GM21717 (cell line): ENCODE results near the gene CDC42.
"Not testable (repeated sequence)": the region's sequence is repeated elsewhere in the genome, so short reads cannot be mapped to it uniquely, and the experiment has no call there.

Source experiments
- ATAC-seq: cut with Tn5 transposase; IDR thresholded peaks from one replicate; pipeline ENCODE4 v1.9.1; 2021; ENCODE audit warnings: mild to moderate bottlenecking, moderate library complexity; ENCODE audit not compliant: unreplicated experiment

CDC42 gene

DNA sequence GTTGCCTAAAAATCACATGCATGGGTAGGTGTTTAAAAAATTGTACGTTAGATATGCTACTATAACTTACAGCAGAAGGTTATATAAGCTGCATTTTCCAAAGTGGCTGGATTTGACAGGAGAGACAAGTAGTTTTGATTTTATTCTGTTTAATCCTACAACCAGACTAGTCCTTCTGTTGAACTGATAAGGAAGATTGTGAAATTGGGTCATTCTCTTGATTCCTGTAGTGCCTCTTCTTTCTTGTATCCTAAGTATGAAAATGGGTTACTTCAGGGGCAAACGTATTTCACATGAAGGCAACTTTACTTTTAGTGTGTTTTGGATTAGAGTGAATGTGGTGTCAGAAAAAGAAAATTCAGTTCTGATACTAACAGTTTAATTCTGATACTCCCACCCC lies 19.0 kb downstream of the CDC42 start:
- no peak for ATAC-seq

GRCh38 chr1:22074803-22075202 lies 22.3 kb downstream of the CDC42 start:
- ATAC-seq = no peak

DNA sequence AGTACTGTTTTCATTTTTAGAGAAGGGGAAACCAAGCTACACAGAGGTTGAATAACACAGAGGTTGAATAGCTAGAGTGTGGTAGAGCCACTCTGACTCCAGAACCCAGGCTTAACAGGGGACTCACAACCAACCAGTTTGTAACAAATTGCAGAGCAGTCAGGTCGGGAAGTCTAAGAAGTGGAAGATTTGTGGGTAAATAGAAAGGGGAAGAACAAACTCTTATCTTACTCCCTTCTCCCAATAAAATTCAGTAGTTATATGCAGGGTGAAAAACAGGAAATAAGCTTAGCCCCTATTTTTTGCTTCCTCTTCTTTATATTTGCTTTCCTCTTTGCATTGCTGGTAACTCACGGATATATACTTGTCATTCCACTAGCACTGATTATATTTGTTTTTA lies 23.2 kb downstream of the CDC42 start:
- ATAC-seq = no peak

GRCh38 chr1:22076346-22076745 lies 23.8 kb downstream of the CDC42 start:
- no peak for ATAC-seq

GRCh38 chr1:22077728-22078127 lies 25.2 kb downstream of the CDC42 start:
- no peak for ATAC-seq

GRCh38 chr1:22078133-22078532 lies 25.6 kb downstream of the CDC42 start:
- ATAC-seq = no peak

DNA sequence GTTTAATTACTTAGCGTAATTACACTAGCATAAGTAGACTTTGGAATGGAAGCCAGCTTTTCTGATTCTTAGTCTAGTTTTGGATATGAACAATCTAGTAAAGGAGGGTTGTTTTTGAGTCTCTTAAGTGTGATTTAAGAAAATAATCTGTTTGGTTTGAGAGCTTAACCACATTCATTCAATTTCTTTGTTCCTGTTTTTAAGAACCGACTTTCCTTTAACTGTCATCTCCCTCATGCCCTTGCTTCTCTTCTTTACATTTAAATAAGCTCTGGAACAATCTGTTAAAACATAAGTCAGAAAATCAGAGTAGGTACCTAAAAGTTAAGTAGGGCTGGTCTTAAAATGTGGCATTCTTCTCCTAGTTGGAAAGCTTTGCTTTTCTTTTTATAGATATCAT lies 27.7 kb downstream of the CDC42 start:
- no peak for ATAC-seq

DNA sequence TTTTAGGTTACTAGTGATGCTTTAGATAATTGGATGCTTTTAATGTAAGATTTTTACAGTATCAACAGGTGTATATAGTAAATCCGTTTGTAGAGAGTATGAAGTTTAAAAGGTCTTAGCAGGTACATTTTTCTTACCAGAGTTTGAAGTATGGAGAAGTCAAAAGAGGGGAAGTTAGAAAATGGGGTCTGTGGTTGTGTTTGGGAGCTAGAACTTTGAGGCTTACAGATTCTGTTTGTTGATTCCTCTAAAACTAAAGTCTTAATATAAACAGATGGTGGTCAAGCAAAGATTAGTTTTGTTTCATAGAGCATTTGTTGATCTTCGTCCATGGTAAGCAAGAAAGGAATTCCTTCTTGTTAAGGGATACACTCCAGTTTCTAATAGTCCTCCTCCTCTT lies 35.8 kb downstream of the CDC42 start:
- ATAC-seq = no peak

DNA sequence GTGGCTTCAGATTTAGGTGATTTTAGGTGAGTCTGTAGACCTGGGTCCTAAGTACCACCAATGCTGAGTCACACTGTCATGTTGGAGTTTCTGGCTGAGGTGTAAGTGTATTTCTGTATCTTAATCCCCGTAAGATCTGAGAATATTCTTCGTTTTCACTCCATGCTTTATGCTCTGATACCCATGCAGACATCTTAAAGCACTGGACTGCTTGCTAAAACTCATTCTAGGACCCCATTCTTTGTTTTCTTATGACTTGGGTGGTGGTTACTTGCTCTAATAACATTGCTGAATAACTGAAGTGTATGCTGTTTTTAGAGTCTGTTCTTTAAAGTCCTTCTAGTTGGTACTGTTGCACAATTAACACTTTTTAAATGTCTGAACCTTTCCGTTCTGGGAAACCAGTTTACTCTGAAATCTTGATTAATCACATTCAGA lies 36.6 kb downstream of the CDC42 start:
- no peak for ATAC-seq

DNA sequence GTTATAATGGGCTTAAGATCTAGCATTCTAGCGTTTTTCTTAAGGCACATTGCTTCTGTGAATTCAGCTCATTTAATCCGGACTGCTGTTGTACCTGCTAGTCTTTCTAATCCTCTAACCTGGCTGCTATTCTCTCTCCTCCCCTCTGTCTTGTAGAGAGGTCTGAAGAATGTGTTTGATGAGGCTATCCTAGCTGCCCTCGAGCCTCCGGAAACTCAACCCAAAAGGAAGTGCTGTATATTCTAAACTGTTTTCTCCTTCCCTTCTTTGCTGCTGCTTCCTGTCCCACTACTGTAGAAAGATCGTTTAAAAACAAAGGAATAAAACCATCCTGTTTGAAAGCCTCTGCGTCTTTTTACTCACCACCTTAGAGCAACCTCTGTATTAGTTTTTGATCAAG lies 37.3 kb downstream of the CDC42 start:
- ATAC-seq = no peak

DNA sequence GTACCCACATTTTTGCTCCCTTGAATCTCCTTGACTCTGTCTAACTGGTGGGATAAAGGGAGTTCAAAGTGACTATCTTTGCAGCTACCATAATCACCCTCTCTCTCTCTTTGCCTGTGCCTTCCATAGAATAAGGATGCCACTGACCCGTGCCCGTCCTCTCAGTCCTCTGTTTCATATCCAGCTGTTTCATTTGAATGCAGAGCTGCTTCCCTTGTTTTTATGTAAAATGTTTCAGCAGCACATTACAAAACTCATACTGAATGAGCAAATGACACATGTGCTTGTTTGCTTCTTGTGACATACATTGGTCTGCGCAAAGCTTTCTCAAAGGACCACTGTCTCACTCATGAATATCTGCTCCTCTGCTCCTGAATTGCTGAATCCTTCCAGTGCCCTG lies 38.4 kb downstream of the CDC42 start:
- ATAC-seq = no peak

DNA sequence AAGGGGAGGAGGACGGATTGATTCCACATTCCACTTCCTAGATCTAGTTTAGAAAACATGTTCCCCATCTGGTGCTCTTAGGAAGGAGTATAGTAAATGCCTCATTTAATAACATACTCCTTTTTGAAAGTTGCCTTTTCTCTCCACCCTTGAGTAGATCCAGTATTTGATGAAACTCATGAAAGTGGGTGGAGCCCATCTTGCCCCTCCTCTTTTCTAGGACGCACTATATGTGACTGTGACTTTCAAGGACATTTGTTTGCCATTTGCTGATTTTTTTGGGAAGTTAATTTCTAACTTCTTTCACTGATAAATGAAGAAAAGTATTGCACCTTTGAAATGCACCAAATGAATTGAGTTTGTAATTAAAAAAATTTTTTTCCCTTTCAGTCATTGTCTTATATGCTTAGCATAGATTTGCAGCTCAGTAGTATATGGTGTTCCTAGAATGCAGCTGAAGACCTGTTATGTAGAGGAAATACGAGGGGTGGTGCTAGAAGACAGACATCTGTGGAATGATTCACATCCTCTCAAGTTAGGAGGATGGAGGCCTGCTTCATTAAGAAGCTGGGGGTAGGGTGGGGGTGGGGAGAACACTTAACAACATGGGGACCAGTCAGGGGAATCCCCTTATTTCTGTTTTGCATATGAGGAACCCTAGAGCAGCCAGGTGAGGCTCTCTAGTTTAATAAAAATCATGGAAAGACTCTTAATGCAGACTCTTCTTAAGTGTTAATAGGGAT lies 39.7 kb downstream of the CDC42 start:
- ATAC-seq = not testable (repeated sequence)

- ATAC-seq = no peak
These were observed 41.0 kb downstream of the CDC42 start for GRCh38 chr1:22093513-22093912.

- no peak for ATAC-seq
These were observed 43.5 kb downstream of the CDC42 start for GRCh38 chr1:22096036-22096435.

DNA sequence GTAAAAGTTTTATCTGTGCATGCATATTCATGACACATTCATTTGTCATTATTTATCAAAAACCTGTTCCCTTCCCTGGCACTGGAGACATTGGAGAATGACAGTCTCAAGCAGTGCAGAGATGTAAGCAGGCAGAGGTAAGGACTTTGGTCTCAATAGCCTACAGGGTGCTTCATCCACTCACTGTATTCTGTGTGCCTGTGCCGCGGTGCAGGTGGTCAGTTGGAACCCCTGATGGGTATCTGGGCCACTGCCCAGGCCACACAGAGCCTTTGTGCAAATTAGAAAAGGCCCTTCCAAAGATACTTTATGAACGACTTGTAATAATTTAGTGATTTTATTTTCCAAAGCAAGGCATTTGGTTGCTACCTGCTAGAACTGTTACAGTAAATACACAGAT lies 44.0 kb downstream of the CDC42 start:
- no peak for ATAC-seq

- no peak for ATAC-seq
These were observed 46.2 kb downstream of the CDC42 start for GRCh38 chr1:22098752-22099151.

GRCh38 chr1:22100168-22100567 lies 47.7 kb downstream of the CDC42 start:
- no peak for ATAC-seq

- no peak for ATAC-seq
These were observed 48.7 kb downstream of the CDC42 start for GRCh38 chr1:22101199-22101598.

GRCh38 chr1:22101995-22102394 lies 49.5 kb downstream of the CDC42 start:
- ATAC-seq = no peak

DNA sequence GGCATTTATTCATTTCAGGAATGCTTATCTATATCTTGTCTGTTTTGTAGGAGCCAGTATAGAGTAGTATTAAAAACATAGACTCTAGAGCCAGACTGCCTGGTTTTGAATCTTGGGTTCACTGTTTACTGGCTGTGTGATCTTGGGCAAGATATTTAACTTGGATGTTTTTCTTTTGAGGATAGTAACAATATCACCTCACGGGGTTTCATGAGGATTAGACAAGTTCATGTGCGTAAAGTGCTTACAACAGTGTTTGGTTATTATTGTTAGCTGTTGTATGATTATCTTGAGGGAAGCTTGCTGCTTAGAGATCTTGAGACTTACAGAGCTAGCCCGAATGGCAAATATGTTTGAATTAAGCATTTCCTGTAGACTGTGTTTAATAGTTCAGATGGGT lies 50.2 kb downstream of the CDC42 start:
- no peak for ATAC-seq

- ATAC-seq = no peak
These were observed 51.6 kb downstream of the CDC42 start for GRCh38 chr1:22104094-22104493.

GRCh38 chr1:22104865-22105437 lies 52.4 kb downstream of the CDC42 start:
- ATAC-seq = no peak
